HCT116 (cell line): Measurements from ENCODE around the gene MCF2L2. TPM values are rescaled to one million over a fixed set of nuclear protein-coding genes. Genes with fewer than 3 reads are reported as not detected.

Experiments
- ATAC-seq: fragments of 200-7000 bp; cut with Tn5 transposase; 2 replicates; pipeline ENCODE4 v1.9.1; 2020; ENCODE audit warnings: mild to moderate bottlenecking, moderate library complexity
- BruUV-seq: library from RNA; stranded (reverse); fragments of 400-500 nt; replicated peaks from 2 replicates; lab custom pipeline; 2021; lab: Mats Ljungman, UMichigan
- CTCF ChIA-PET: fragments of 300-600 bp; sonication (Branson Sonifier 250); formaldehyde crosslinking; loops from one replicate; lab custom pipeline; 2021; ENCODE audit warnings: antibody characterized with exemption; lab: Charles Lee
- POLR2A ChIA-PET: fragments of 300-600, 350-600 bp; sonication (Branson Sonifier 250); formaldehyde crosslinking; loops from one replicate; lab custom pipeline; 2021; ENCODE audit warnings: antibody characterized with exemption; lab: Charles Lee
- RAD21 ChIA-PET, 2 experiments: fragments of 300-600 bp; sonication (Branson Sonifier 250); formaldehyde crosslinking; loops; one replicate each; lab custom pipeline; 2023; ENCODE audit warnings: low total read pairs in 2 of 2; ENCODE audit not compliant: uncharacterized antibody in 2 of 2, unreplicated experiment in 2 of 2, low non-redundant PET in 1 of 2; lab: Charles Lee
- DNase-seq: peaks from one replicate; pipeline ENCODE4 v3.0.0-alpha.2; 2010; ENCODE audit warnings: low read depth, low spot score
- H2AFZ ChIP-seq: fragments of 200-600 bp; shearing (Covaris generic), sonication (generic); 2 replicates; pipeline ENCODE4 v1.6.1; 2017; ENCODE audit warnings: low read depth, mixed run types, mixed read lengths, antibody characterized with exemption, low read length; ENCODE audit not compliant: poor library complexity, severe bottlenecking
- H3K27ac ChIP-seq: 2 replicates; pipeline ENCODE4 v1.5.1; 2012; ENCODE audit warnings: low read depth, low read length
- H3K27me3 ChIP-seq: fragments of 200-600 bp; sonication (generic); 2 replicates; pipeline ENCODE4 v1.6.1; 2016; ENCODE audit warnings: mixed run types, low read length, mixed read lengths; ENCODE audit not compliant: insufficient read depth
- H3K36me3 ChIP-seq, 2 experiments: fragments of 200-500 bp in 1 of 2; fragments of 200-600 bp in 1 of 2; sonication (Bioruptor generic) in 1 of 2; sonication (generic) in 1 of 2; 2 replicates each; pipeline versions ENCODE4 v1.5.1 to v1.6.1; 2014 to 2016; ENCODE audit warnings: low read length in 2 of 2, inconsistent platforms in 1 of 2, mixed read lengths in 1 of 2, mixed run types in 1 of 2; ENCODE audit not compliant: insufficient read depth in 2 of 2, control insufficient read depth in 1 of 2
- H3K4me1 ChIP-seq, 2 experiments: fragments of 200-600 bp in 1 of 2; sonication (generic) in 1 of 2; 2 replicates each; pipeline versions ENCODE4 v1.5.1 to v1.6.1; 2012 to 2017; ENCODE audit warnings: low read length in 2 of 2, inconsistent platforms in 1 of 2, mild to moderate bottlenecking in 1 of 2, mixed read lengths in 1 of 2, mixed run types in 1 of 2, moderate library complexity in 1 of 2; ENCODE audit not compliant: insufficient read depth in 2 of 2, control insufficient read depth in 1 of 2
- H3K4me2 ChIP-seq: fragments of 200-600 bp; sonication (generic); 2 replicates; pipeline ENCODE4 v1.6.1; 2017; ENCODE audit warnings: mixed run types, low read length, mixed read lengths
- H3K4me3 ChIP-seq, 2 experiments: fragments of 200-600 bp in 1 of 2; sonication (generic) in 1 of 2; replicated peaks in 1 of 2; 2 replicates each; pipeline ENCODE4 v1.5.1; 2011 to 2016; ENCODE audit warnings: low read length in 2 of 2, control low read depth in 1 of 2, low read depth in 1 of 2, mild to moderate bottlenecking in 1 of 2, mixed read lengths in 1 of 2, mixed run types in 1 of 2
- H3K79me2 ChIP-seq: fragments of 200-600 bp; sonication (generic); 2 replicates; pipeline ENCODE4 v1.6.1; 2017; ENCODE audit warnings: mild to moderate bottlenecking, mixed run types, low read length, moderate library complexity, mixed read lengths; ENCODE audit not compliant: insufficient read depth
- H3K9ac ChIP-seq: fragments of 200-600 bp; sonication (generic); 2 replicates; pipeline ENCODE4 v1.6.1; 2016; ENCODE audit warnings: low read length, mixed read lengths
- H3K9me2 ChIP-seq: fragments of 200-600 bp; sonication (generic), shearing (Covaris generic); 2 replicates; pipeline ENCODE4 v1.6.1; 2017; ENCODE audit warnings: mixed run types, mild to moderate bottlenecking, moderate library complexity; ENCODE audit not compliant: insufficient read depth
- H3K9me3 ChIP-seq, 2 experiments: fragments of 200-500 bp in 1 of 2; fragments of 200-600 bp in 1 of 2; sonication (Bioruptor generic) in 1 of 2; sonication (generic) in 1 of 2; 2 replicates each; pipeline ENCODE4 v1.6.1; 2014 to 2017; ENCODE audit warnings: low read length in 2 of 2, mixed read lengths in 2 of 2, inconsistent platforms in 1 of 2, low read depth in 1 of 2, mild to moderate bottlenecking in 1 of 2, mixed run types in 1 of 2, moderate library complexity in 1 of 2; ENCODE audit not compliant: control insufficient read depth in 1 of 2, insufficient read depth in 1 of 2
- H4K20me1 ChIP-seq: fragments of 200-600 bp; sonication (generic), shearing (Covaris generic); 2 replicates; pipeline ENCODE4 v1.6.1; 2017; ENCODE audit warnings: mixed run types, mild to moderate bottlenecking, moderate library complexity; ENCODE audit not compliant: insufficient read depth
- CEBPB ChIP-seq: IDR thresholded peaks from 2 replicates; pipeline ENCODE4 v1.6.1; 2012; ENCODE audit warnings: low read depth
- CTCF ChIP-seq, 3 experiments: fragments of 200-600 bp in 1 of 3; sonication (generic) in 1 of 3; IDR thresholded peaks in 2 of 3; conservative IDR thresholded peaks in 1 of 3; 2 replicates each; pipeline ENCODE4 v1.5.1; 2012 to 2017; ENCODE audit warnings: low read depth in 2 of 3, low read length in 2 of 3, antibody characterized with exemption in 1 of 3, borderline replicate concordance in 1 of 3, control low read depth in 1 of 3, mild to moderate bottlenecking in 1 of 3, mixed read lengths in 1 of 3, mixed run types in 1 of 3, moderate library complexity in 1 of 3; ENCODE audit not compliant: insufficient read depth in 1 of 3
- ELF1 ChIP-seq: IDR thresholded peaks from 2 replicates; pipeline ENCODE4 v1.6.1; 2012; ENCODE audit warnings: low read depth, borderline replicate concordance
- POLR2AphosphoS5 ChIP-seq: IDR thresholded peaks from 2 replicates; pipeline ENCODE4 v1.6.1; 2011; ENCODE audit warnings: mild to moderate bottlenecking, low read depth, low read length, moderate library complexity
- SIN3A ChIP-seq: IDR thresholded peaks from 2 replicates; pipeline ENCODE4 v1.6.1; 2012; ENCODE audit warnings: low read depth
- SP1 ChIP-seq: IDR thresholded peaks from 2 replicates; pipeline ENCODE4 v1.6.1; 2012; ENCODE audit warnings: low read depth
- ZFX ChIP-seq: fragments of 450-650 bp; IDR thresholded peaks from 2 replicates; pipeline ENCODE4 v1.6.1; 2017
- intact Hi-C: fragments of 100-400 bp; cut with micrococcal nuclease; formaldehyde crosslinking; loops from 2 replicates; pipeline ENCODE4 v1.10.0; 2022
- total RNA-seq: library from RNA; stranded (reverse); gene quantifications from one replicate; pipeline ENCODE4 v1.2.1, GENCODE V29; 2021; ENCODE audit not compliant: unreplicated experiment
- TF ChIP-seq, protein P1 (sequence below): IDR thresholded peaks from 2 replicates; pipeline ENCODE4 v1.6.1; 2011; ENCODE audit warnings: mild to moderate bottlenecking, low read length, moderate library complexity; ENCODE audit not compliant: insufficient replicate concordance; ENCODE audit errors: extremely low read depth
- TF ChIP-seq, protein P2 (sequence below): IDR thresholded peaks from 2 replicates; pipeline ENCODE4 v1.6.1; 2012

The MCF2L2 gene
- total RNA-seq, 1 experiment from 2014 or later, result 1.5 TPM

DNA sequence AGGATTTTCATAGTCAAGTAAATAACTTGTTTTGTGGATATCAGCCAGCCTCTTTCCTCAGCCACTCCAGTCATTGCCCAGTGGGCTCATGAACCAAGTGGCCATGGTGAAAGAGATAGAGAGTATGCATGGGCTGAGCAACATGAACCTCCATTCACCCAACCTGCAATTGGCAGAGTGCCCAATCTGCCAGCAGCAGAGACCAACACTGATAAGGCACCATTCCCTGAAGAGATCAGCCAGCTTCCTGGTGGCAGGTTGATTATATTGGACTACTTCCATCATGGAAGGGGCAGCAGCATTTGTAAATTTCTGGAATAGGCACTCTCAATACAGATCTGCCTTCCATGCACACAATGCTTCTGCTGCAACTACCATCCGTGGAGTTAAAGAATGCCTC, 10.3 kb upstream of the MCF2L2 start (continued):
- TF ChIP-seq CTCF (IDR thresholded peaks at IDR 0.05 in 2 of 3, conservative IDR thresholded peaks at IDR 0.05 in 1 of 3; ENCODE audit: borderline replicate concordance in 1 of 3, insufficient read depth in 1 of 3, low read depth in 2 of 3, low read length in 2 of 3) (no peak), ELF1 (no peak), SIN3A (no peak), POLR2AphosphoS5 (no peak)
- TF ChIP-seq, protein P1, sequence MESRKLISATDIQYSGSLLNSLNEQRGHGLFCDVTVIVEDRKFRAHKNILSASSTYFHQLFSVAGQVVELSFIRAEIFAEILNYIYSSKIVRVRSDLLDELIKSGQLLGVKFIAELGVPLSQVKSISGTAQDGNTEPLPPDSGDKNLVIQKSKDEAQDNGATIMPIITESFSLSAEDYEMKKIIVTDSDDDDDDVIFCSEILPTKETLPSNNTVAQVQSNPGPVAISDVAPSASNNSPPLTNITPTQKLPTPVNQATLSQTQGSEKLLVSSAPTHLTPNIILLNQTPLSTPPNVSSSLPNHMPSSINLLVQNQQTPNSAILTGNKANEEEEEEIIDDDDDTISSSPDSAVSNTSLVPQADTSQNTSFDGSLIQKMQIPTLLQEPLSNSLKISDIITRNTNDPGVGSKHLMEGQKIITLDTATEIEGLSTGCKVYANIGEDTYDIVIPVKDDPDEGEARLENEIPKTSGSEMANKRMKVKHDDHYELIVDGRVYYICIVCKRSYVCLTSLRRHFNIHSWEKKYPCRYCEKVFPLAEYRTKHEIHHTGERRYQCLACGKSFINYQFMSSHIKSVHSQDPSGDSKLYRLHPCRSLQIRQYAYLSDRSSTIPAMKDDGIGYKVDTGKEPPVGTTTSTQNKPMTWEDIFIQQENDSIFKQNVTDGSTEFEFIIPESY, result no peak

- RAD21 ChIA-PET, result no interaction called here
- Histone ChIP-seq H3K9me2 (no peaks in the 10 kb centered on the region), H3K4me1 (no peaks in the 10 kb centered on the region), H3K79me2 (no peaks in the 10 kb centered on the region), H3K9ac (no peak overlapping the region), H3K4me3 (no peak overlapping the region), H3K36me3 (no peaks in the 10 kb centered on the region), H3K27me3 (no peaks in the 10 kb centered on the region), H4K20me1 (no peaks in the 10 kb centered on the region), H3K4me2 (no peak overlapping the region), H3K27ac (no peak overlapping the region), H3K9me3 (no peaks in the 10 kb centered on the region), H2AFZ (no peak overlapping the region)
- no TSS peak for BruUV-seq
- ATAC-seq (no peak), DNase-seq (no peak)
- POLR2A ChIA-PET, result no interaction called here
- no peak for TF ChIP-seq ELF1
- TF ChIP-seq, protein P1, result no peak
- TF ChIP-seq CEBPB, result no peak
- TF ChIP-seq SP1, result no peak
- TF ChIP-seq POLR2AphosphoS5, result no peak
- TF ChIP-seq ZFX, result no peak
- TF ChIP-seq, protein P2, sequence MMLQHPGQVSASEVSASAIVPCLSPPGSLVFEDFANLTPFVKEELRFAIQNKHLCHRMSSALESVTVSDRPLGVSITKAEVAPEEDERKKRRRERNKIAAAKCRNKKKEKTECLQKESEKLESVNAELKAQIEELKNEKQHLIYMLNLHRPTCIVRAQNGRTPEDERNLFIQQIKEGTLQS, result no peak
- TF ChIP-seq CTCF (IDR thresholded peaks at IDR 0.05 in 2 of 3, conservative IDR thresholded peaks at IDR 0.05 in 1 of 3; ENCODE audit: borderline replicate concordance in 1 of 3, insufficient read depth in 1 of 3, low read depth in 2 of 3, low read length in 2 of 3), result no peak
- CTCF ChIA-PET, result no interaction called here
- intact Hi-C loops, result no loop called here
Observed at GRCh38 chr3:183437666-183438564, 9.5 kb upstream of the MCF2L2 start.
